ENCODE measurements around the gene MKNK1. TPM values are rescaled to one million over a fixed set of nuclear protein-coding genes. Genes with fewer than 3 reads are reported as not detected.

The MKNK1 gene
- total and polyA plus RNA-seq, 4 donors = 29.4 to 83.5 (median 62.8) TPM

GRCh38 chr1:46639547-46639946, 35.5 kb upstream of the MKNK1 start:
- no peaks in the 10 kb centered on the region for H3K27me3 ChIP-seq (ENCODE audit: control insufficient read depth in 3 of 3, insufficient read depth in 3 of 3, low read length in 2 of 3)
- TF ChIP-seq, protein P1, sequence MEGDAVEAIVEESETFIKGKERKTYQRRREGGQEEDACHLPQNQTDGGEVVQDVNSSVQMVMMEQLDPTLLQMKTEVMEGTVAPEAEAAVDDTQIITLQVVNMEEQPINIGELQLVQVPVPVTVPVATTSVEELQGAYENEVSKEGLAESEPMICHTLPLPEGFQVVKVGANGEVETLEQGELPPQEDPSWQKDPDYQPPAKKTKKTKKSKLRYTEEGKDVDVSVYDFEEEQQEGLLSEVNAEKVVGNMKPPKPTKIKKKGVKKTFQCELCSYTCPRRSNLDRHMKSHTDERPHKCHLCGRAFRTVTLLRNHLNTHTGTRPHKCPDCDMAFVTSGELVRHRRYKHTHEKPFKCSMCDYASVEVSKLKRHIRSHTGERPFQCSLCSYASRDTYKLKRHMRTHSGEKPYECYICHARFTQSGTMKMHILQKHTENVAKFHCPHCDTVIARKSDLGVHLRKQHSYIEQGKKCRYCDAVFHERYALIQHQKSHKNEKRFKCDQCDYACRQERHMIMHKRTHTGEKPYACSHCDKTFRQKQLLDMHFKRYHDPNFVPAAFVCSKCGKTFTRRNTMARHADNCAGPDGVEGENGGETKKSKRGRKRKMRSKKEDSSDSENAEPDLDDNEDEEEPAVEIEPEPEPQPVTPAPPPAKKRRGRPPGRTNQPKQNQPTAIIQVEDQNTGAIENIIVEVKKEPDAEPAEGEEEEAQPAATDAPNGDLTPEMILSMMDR (IDR thresholded peaks at IDR 0.05; ENCODE audit: control extremely low read depth, extremely low read depth) = no peak
- peaks cover 0 to 13% (median 9%) of the 10 kb centered on the region in 5 donors for H3K4me1 ChIP-seq (ENCODE audit: control insufficient read depth in 5 of 5, insufficient read depth in 5 of 5, low read length in 5 of 5)
- WGBS, 2 donors = 94 to 98% methylated on average over 1 of the region's 1 CpG
- no peaks in the 10 kb centered on the region for H3K9me3 ChIP-seq (ENCODE audit: control insufficient read depth in 4 of 4, insufficient read depth in 3 of 4, low read length in 3 of 4)
- H3K36me3 ChIP-seq (ENCODE audit: control insufficient read depth in 4 of 4, insufficient read depth in 4 of 4, low read length in 4 of 4) = peaks cover 8 to 36% (median 21%) of the 10 kb centered on the region in 4 donors
- DNase-seq = no peak
- H3K9ac ChIP-seq (ENCODE audit: insufficient read depth in 1 of 2, low read length in 2 of 2) = no peak overlapping the region
- H3K27ac ChIP-seq (ENCODE audit: low read depth in 1 of 2, low read length in 1 of 2) = no peak overlapping the region
- ATAC-seq (ENCODE audit: insufficient read depth, low FRiP score) = no peak
- no peak overlapping the region for H3K4me3 ChIP-seq

DNA sequence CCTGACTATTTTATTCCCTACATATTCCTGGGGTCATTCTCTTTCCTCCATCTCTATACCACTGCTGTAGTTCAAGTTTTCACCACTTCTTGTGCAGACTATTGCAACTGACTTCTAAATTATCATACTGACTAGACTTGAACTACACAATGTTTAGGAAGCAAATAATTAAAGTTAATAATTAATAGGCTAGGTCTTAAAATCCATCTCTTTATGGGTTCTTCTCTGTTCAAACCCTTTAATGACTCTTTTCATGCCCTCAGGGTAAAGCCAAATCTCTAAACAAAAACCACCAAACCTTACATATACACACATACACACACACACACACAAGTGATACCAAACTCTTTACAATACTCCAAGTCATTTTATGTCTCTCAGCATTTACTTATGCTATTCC, 34.9 kb upstream of the MKNK1 start:
- H3K27me3 ChIP-seq (ENCODE audit: control insufficient read depth in 3 of 3, insufficient read depth in 3 of 3, low read length in 2 of 3) = no peaks in the 10 kb centered on the region
- H3K9me3 ChIP-seq (ENCODE audit: control insufficient read depth in 4 of 4, insufficient read depth in 3 of 4, low read length in 3 of 4) = no peaks in the 10 kb centered on the region
- H3K4me1 ChIP-seq (ENCODE audit: control insufficient read depth in 5 of 5, insufficient read depth in 5 of 5, low read length in 5 of 5) = peaks cover 0 to 13% (median 8%) of the 10 kb centered on the region in 5 donors
- TF ChIP-seq, protein P1 (IDR thresholded peaks at IDR 0.05; ENCODE audit: control extremely low read depth, extremely low read depth) = no peak
- no peak overlapping the region for H3K4me3 ChIP-seq
- ATAC-seq (ENCODE audit: insufficient read depth, low FRiP score) (no peak), DNase-seq (no peak)
- H3K9ac ChIP-seq (ENCODE audit: insufficient read depth in 1 of 2, low read length in 2 of 2) = no peak overlapping the region
- peaks cover 11 to 39% (median 23%) of the 10 kb centered on the region in 4 donors for H3K36me3 ChIP-seq (ENCODE audit: control insufficient read depth in 4 of 4, insufficient read depth in 4 of 4, low read length in 4 of 4)
- H3K27ac ChIP-seq (ENCODE audit: low read depth in 1 of 2, low read length in 1 of 2) = no peak overlapping the region

DNA sequence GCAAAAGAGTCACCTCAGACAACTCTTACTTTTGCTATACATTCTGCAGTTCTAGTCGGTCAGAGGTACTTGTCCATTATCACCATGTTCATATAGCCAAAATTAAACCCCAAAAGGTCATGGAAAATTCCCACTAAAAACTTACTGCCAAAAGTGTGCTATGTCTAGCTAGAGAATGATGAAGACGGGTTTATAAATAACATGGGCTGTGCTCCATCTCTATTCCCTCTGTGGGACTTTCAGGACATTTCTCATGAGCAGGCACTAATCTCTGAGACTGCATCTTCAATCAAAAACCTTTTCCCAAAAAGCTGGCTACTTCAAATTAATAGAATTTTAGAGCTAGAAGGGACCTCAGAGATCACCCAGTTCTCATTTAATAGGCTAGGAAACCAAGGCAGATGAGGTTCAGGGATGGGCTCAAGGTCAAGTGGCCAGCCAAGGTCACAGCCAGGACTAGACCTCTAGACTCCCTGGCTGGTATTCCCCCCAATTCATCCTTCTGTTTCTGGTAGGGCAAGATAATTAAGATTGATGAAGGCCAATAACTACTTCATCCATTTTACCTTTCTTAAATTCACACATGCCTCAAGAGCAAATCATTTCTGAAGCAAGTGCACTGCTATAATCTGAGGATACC, 33.5 kb upstream of the MKNK1 start:
- TF ChIP-seq, protein P1 (IDR thresholded peaks at IDR 0.05; ENCODE audit: control extremely low read depth, extremely low read depth) = no peak
- Histone ChIP-seq H3K9me3 (ENCODE audit: control insufficient read depth in 4 of 4, insufficient read depth in 3 of 4, low read length in 3 of 4) (no peaks in the 10 kb centered on the region), H3K36me3 (ENCODE audit: control insufficient read depth in 4 of 4, insufficient read depth in 4 of 4, low read length in 4 of 4) (peaks cover 11 to 43% (median 27%) of the 10 kb centered on the region in 4 donors), H3K27ac (ENCODE audit: low read depth in 1 of 2, low read length in 1 of 2) (peak overlapping the region in 1 of 2 donors; percentile 62), H3K27me3 (ENCODE audit: control insufficient read depth in 3 of 3, insufficient read depth in 3 of 3, low read length in 2 of 3) (no peaks in the 10 kb centered on the region), H3K4me3 (no peak overlapping the region), H3K9ac (ENCODE audit: insufficient read depth in 1 of 2, low read length in 2 of 2) (no peak overlapping the region), H3K4me1 (ENCODE audit: control insufficient read depth in 5 of 5, insufficient read depth in 5 of 5, low read length in 5 of 5) (peaks cover 0 to 13% (median 0%) of the 10 kb centered on the region in 5 donors)
- DNase-seq (no peak), ATAC-seq (ENCODE audit: insufficient read depth, low FRiP score) (no peak)
- WGBS, 2 donors = 41 to 66% methylated on average over 2 of the region's 2 CpGs

DNA sequence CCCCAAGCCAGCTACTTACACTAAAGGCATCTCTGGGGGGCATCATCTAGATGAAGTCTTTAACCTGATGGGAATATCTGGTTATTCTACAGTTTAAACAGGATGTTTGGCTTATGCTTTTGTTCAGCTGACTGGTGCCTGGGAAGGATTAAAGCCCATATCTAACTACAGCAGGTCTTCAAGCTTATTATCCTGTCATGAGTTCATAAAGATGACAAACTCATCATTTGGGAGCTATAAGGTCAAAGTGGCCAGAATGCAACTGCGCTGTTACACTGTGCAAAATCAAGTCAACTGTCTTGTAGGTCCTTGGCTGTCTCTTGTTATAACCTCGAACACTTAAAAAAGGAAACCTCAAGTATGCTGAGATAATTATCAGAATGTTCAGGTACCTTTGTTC, 31.1 kb upstream of the MKNK1 start:
- ATAC-seq (ENCODE audit: insufficient read depth, low FRiP score) = no peak
- no peak for DNase-seq

More for the DNA sequence above, 31.1 kb upstream of the MKNK1 start:
- 97 to 100% methylated on average over 2 of the region's 2 CpGs for WGBS, 2 donors
- TF ChIP-seq, protein P1 (IDR thresholded peaks at IDR 0.05; ENCODE audit: control extremely low read depth, extremely low read depth) = no peak
- Histone ChIP-seq H3K27ac (ENCODE audit: low read depth in 1 of 2, low read length in 1 of 2) (no peak overlapping the region), H3K9me3 (ENCODE audit: control insufficient read depth in 4 of 4, insufficient read depth in 3 of 4, low read length in 3 of 4) (no peaks in the 10 kb centered on the region), H3K36me3 (ENCODE audit: control insufficient read depth in 4 of 4, insufficient read depth in 4 of 4, low read length in 4 of 4) (peaks cover 13 to 40% (median 29%) of the 10 kb centered on the region in 4 donors), H3K4me1 (ENCODE audit: control insufficient read depth in 5 of 5, insufficient read depth in 5 of 5, low read length in 5 of 5) (peaks cover 0 to 13% (median 0%) of the 10 kb centered on the region in 5 donors), H3K4me3 (no peak overlapping the region), H3K27me3 (ENCODE audit: control insufficient read depth in 3 of 3, insufficient read depth in 3 of 3, low read length in 2 of 3) (no peaks in the 10 kb centered on the region), H3K9ac (ENCODE audit: insufficient read depth in 1 of 2, low read length in 2 of 2) (no peak overlapping the region)
